H1 (cell line): ENCODE measurements around the gene KIFBP. TPM values are rescaled to one million over a fixed set of nuclear protein-coding genes. Genes with fewer than 3 reads are reported as not detected.
A peak's percentile ranks its signal among the peaks of the same experiment; 100 is the strongest.

Experiments
- CTCF ChIA-PET: fragments of 300-600 bp; sonication (Branson Sonifier 250); formaldehyde crosslinking; loops from one replicate; lab custom pipeline; 2021; ENCODE audit not compliant: partially characterized antibody; lab: Charles Lee
- POLR2A ChIA-PET: fragments of 300-600 bp; sonication (Branson Sonifier 250); formaldehyde crosslinking; loops from one replicate; lab custom pipeline; 2021; ENCODE audit warnings: inconsistent platforms; ENCODE audit not compliant: partially characterized antibody; lab: Charles Lee
- DNase-seq, 2 experiments: peaks; one replicate each; pipeline versions ENCODE4 v3.0.0 to v3.0.0-alpha.2; 2010 to 2022; ENCODE audit warnings: low spot score in 2 of 2, low read depth in 1 of 2, mixed read lengths in 1 of 2
- FAIRE-seq: peaks from 2 replicates; lab custom pipeline; 2011; peaks lifted over from hg19 to GRCh38; lab: Jason Lieb, UNC
- H2AFZ ChIP-seq: 2 replicates; pipeline ENCODE4 v1.8.1; 2012; ENCODE audit warnings: low read length, inconsistent platforms
- H2AK5ac ChIP-seq: 2 replicates; pipeline ENCODE4 v1.6.1; 2013; ENCODE audit warnings: low read depth, low read length
- H2BK120ac ChIP-seq: replicated peaks from 2 replicates; pipeline ENCODE3; 2013; ENCODE audit warnings: low read depth, low read length, inconsistent platforms
- H2BK12ac ChIP-seq: 2 replicates; pipeline ENCODE4 v1.6.1; 2013; ENCODE audit warnings: low read depth, low read length
- H2BK15ac ChIP-seq: 2 replicates; pipeline ENCODE4 v1.6.1; 2013; ENCODE audit warnings: low read length
- H2BK20ac ChIP-seq: 2 replicates; pipeline ENCODE4 v1.6.1; 2013; ENCODE audit warnings: low read length
- H2BK5ac ChIP-seq: 2 replicates; pipeline ENCODE4 v1.6.1; 2013; ENCODE audit warnings: low read depth, low read length
- H3K14ac ChIP-seq: 2 replicates; pipeline ENCODE4 v1.6.1; 2013; ENCODE audit warnings: inconsistent platforms; ENCODE audit not compliant: insufficient read length
- H3K18ac ChIP-seq: 2 replicates; pipeline ENCODE4 v1.6.1; 2013; ENCODE audit warnings: low read length; ENCODE audit errors: extremely low read depth
- H3K23ac ChIP-seq: 2 replicates; pipeline ENCODE4 v1.6.1; 2013; ENCODE audit warnings: inconsistent platforms; ENCODE audit not compliant: insufficient read length
- H3K23me2 ChIP-seq: 2 replicates; pipeline ENCODE4 v1.6.1; 2013; ENCODE audit warnings: low read depth, low read length
- H3K27ac ChIP-seq: 2 replicates; pipeline ENCODE4 v1.6.1; 2011; ENCODE audit warnings: low read depth, low read length, inconsistent platforms
- H3K27me3 ChIP-seq, 4 experiments: replicated peaks in 1 of 4; 1 replicate in 1 of 4; 2 replicates in 3 of 4; pipeline versions ENCODE4 v1.6.1 to v1.8.1; 2011 to 2013; ENCODE audit warnings: low read length in 3 of 4, mild to moderate bottlenecking in 3 of 4, inconsistent platforms in 2 of 4, mixed read lengths in 2 of 4, moderate library complexity in 1 of 4; ENCODE audit not compliant: control insufficient read depth in 3 of 4, insufficient read depth in 3 of 4; ENCODE audit errors: extremely low read depth in 1 of 4
- H3K36me3 ChIP-seq, 4 experiments: 2 replicates each; pipeline versions ENCODE4 v1.6.1 to v1.8.1; 2011 to 2013; ENCODE audit warnings: mild to moderate bottlenecking in 4 of 4, low read length in 3 of 4, moderate library complexity in 2 of 4, control low read depth in 1 of 4, inconsistent platforms in 1 of 4; ENCODE audit not compliant: insufficient read depth in 4 of 4, control insufficient read depth in 2 of 4
- H3K4ac ChIP-seq: replicated peaks from 2 replicates; pipeline ENCODE3; 2013; ENCODE audit warnings: low read length, low read depth, mixed read lengths, inconsistent platforms; ENCODE audit not compliant: insufficient read length
- H3K4me1 ChIP-seq, 4 experiments: replicated peaks in 1 of 4; 1 replicate in 1 of 4; 2 replicates in 3 of 4; pipeline versions ENCODE4 v1.6.1 to v1.8.1; 2011 to 2013; ENCODE audit warnings: low read length in 3 of 4, inconsistent platforms in 2 of 4, mixed read lengths in 1 of 4; ENCODE audit not compliant: insufficient read depth in 4 of 4, control insufficient read depth in 3 of 4
- H3K4me2 ChIP-seq, 2 experiments: 2 replicates each; pipeline versions ENCODE4 v1.6.1 to v1.8.1; 2011 to 2013; ENCODE audit warnings: low read depth in 2 of 2, low read length in 2 of 2, control low read depth in 1 of 2, inconsistent platforms in 1 of 2, mild to moderate bottlenecking in 1 of 2; ENCODE audit not compliant: insufficient read depth in 1 of 2
- H3K4me3 ChIP-seq, 4 experiments: fragments of 200-600, 300-600 bp in 1 of 4; sonication (generic), shearing (Covaris generic), sonication (Bioruptor Twin) in 1 of 4; 2 replicates each; pipeline versions ENCODE4 v1.5.1 to v1.8.1; 2011 to 2016; ENCODE audit warnings: low read length in 4 of 4, low read depth in 3 of 4, control low read depth in 2 of 4, inconsistent platforms in 2 of 4, mild to moderate bottlenecking in 2 of 4, mixed read lengths in 1 of 4, moderate library complexity in 1 of 4; ENCODE audit not compliant: insufficient read depth in 2 of 4; ENCODE audit errors: extremely low read depth in 1 of 4
- H3K56ac ChIP-seq: replicated peaks from 2 replicates; pipeline ENCODE3; 2013; ENCODE audit warnings: low read depth, mild to moderate bottlenecking, mixed read lengths, low read length, inconsistent platforms; ENCODE audit not compliant: insufficient read length
- H3K79me1 ChIP-seq: 2 replicates; pipeline ENCODE4 v1.6.1; 2013; ENCODE audit warnings: low read depth, low read length, control low read depth
- H3K79me2 ChIP-seq, 2 experiments: 2 replicates each; pipeline versions ENCODE4 v1.6.1 to v1.8.1; 2012 to 2013; ENCODE audit warnings: low read length in 2 of 2, mild to moderate bottlenecking in 2 of 2, inconsistent platforms in 1 of 2; ENCODE audit not compliant: insufficient read depth in 2 of 2, control insufficient read depth in 1 of 2
- H3K9ac ChIP-seq, 4 experiments: replicated peaks in 1 of 4; 1 replicate in 1 of 4; 2 replicates in 3 of 4; pipeline versions ENCODE4 v1.6.1 to v1.8.1; 2011 to 2013; ENCODE audit warnings: low read depth in 3 of 4, low read length in 3 of 4, control low read depth in 2 of 4, mild to moderate bottlenecking in 2 of 4, moderate library complexity in 2 of 4, inconsistent platforms in 1 of 4; ENCODE audit errors: extremely low read depth in 1 of 4
- H3K9me3 ChIP-seq, 2 experiments: 2 replicates each; pipeline versions ENCODE4 v1.6.1 to v1.8.1; 2012 to 2013; ENCODE audit warnings: mild to moderate bottlenecking in 2 of 2, moderate library complexity in 2 of 2, control low read depth in 1 of 2, inconsistent platforms in 1 of 2, low read depth in 1 of 2, low read length in 1 of 2, mixed read lengths in 1 of 2; ENCODE audit not compliant: insufficient read depth in 2 of 2
- H4K20me1 ChIP-seq, 2 experiments: replicated peaks in 1 of 2; 2 replicates each; pipeline versions ENCODE3 to v1.8.1; 2011 to 2013; ENCODE audit warnings: inconsistent platforms in 2 of 2, low read length in 2 of 2, mild to moderate bottlenecking in 1 of 2; ENCODE audit not compliant: insufficient read depth in 2 of 2, control insufficient read depth in 1 of 2
- H4K5ac ChIP-seq: 2 replicates; pipeline ENCODE4 v1.6.1; 2013; ENCODE audit warnings: low read length, low read depth, mixed read lengths, inconsistent platforms; ENCODE audit not compliant: insufficient read length
- H4K8ac ChIP-seq: 2 replicates; pipeline ENCODE4 v1.8.0; 2013; ENCODE audit warnings: mild to moderate bottlenecking, moderate library complexity, low read length, inconsistent platforms; ENCODE audit not compliant: insufficient read depth; ENCODE audit errors: extremely low read depth
- H4K91ac ChIP-seq: replicated peaks from 2 replicates; pipeline ENCODE3; 2013; ENCODE audit warnings: low read length, mixed read lengths, inconsistent platforms; ENCODE audit not compliant: insufficient read length
- ASH2L ChIP-seq: fragments of 200-600, 300-600 bp; sonication (generic); IDR thresholded peaks from one replicate; pipeline ENCODE4 v1.7.1; 2017; ENCODE audit warnings: low read length
- GTF2F1 ChIP-seq: IDR thresholded peaks from 2 replicates; pipeline ENCODE4 v1.6.1; 2012; ENCODE audit warnings: low read depth, low read length, improper control_type of control experiment, borderline replicate concordance
- HDAC6 ChIP-seq: IDR thresholded peaks from one replicate; pipeline ENCODE4 v1.7.1; 2012; ENCODE audit warnings: low read depth, mild to moderate bottlenecking, inconsistent platforms, low read length, moderate library complexity
- JUN ChIP-seq: IDR thresholded peaks from 2 replicates; pipeline ENCODE4 v1.6.1; 2011; ENCODE audit warnings: low read depth, mild to moderate bottlenecking, improper control_type of control experiment, low read length
- KDM1A ChIP-seq: fragments of 200-600, 300-600 bp; sonication (generic); IDR thresholded peaks from 2 replicates; pipeline ENCODE4 v1.7.1; 2016; ENCODE audit warnings: mild to moderate bottlenecking, low read length, borderline replicate concordance
- WGBS, 2 experiments: shearing (Covaris generic) in 1 of 2; methylation state at CpG; one replicate each; pipeline versions ENCODE4 v1.1.6 to v1.1.7; 2013 to 2015; ENCODE audit warnings: low lambda C conversion rate in 2 of 2, mixed read lengths in 2 of 2, inconsistent platforms in 1 of 2, low coverage in 1 of 2, missing lambda C conversion rate in 1 of 2; ENCODE audit not compliant: insufficient replicate concordance in 2 of 2, insufficient coverage in 1 of 2, insufficient read length in 1 of 2; ENCODE audit errors: extremely low coverage in 1 of 2, missing lambda C conversion rate in 1 of 2; 5-methylcytosine and 5-hydroxymethylcytosine counted together
- polyA plus RNA-seq, 7 experiments: library from polyadenylated mRNA; depleted of rRNA in 3 of 7; stranded (reverse) in 5 of 7; unstranded in 2 of 7; fragments of >200 nt in 5 of 7; fragments of 200-250 nt in 2 of 7; gene quantifications; 1 replicate in 5 of 7; 2 replicates in 1 of 7; 4 replicates in 1 of 7; pipeline versions ENCODE4 v1.2.1 to v1.2.3, GENCODE V29; 2011 to 2013; ENCODE audit warnings: missing spikeins in 2 of 7, mixed read lengths in 2 of 7
- total RNA-seq: library from RNA; stranded (reverse); fragmentation: NEBNext Ultra II Directional; extraction: Animal tissue kit (Norgen Biotek cat#: 25700); gene quantifications from 2 replicates; pipeline ENCODE4 v1.2.1, GENCODE V29; 2021

KIFBP gene
- total and polyA plus RNA-seq, 2 of the 8 experiments (the other 6 are each of a cell fraction or from before 2014, with no cell fraction given): 17.3 to 34.6 TPM

DNA sequence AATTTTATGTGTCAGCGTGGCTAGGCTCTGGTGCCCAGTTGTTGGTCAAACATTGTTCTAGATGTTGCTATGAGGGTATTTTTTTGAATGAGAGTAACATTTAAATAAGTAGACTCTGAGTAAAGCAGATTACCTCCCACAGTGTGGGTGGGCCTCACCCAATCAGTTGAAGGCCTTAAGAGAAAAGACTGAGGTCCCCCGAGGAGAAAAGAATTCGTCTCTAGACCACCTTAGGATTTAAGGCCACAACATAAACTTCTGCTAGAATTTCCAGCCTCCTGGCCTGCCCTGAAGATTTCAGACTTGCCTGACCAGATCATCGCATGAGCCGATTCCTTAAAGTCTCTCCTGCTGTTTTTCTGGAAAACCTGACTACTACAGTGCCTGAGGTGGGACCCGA is 54.2 kb downstream of the KIFBP start:
- no peak overlapping the region for H2AK5ac ChIP-seq
- H2BK15ac ChIP-seq: no peak overlapping the region
- CTCF ChIA-PET: interaction anchor here (2.2 kb wide), 1 partner anchor 50 kb away, joined by 12 read pairs; no protein-coding TSS in a partner anchor
- no peaks in the 10 kb centered on the region; the same call in 1 of the 2 replicates for H3K23me2 ChIP-seq
- no peaks in the 10 kb centered on the region for H3K79me1 ChIP-seq
- H3K18ac ChIP-seq: no peak overlapping the region
- H3K4me1 ChIP-seq: no peaks in the 10 kb centered on the region
- no peak for DNase-seq
- H3K27ac ChIP-seq: no peak overlapping the region
- POLR2A ChIA-PET: no interaction called here
- H3K36me3 ChIP-seq: no peaks in the 10 kb centered on the region
- no peak overlapping the region for H2BK120ac ChIP-seq
- no peak overlapping the region for H3K4ac ChIP-seq
- H3K27me3 ChIP-seq: no peaks in the 10 kb centered on the region
- TF ChIP-seq JUN: no peak
- 0 out of 2 replicates have a peak, but pooled peaks have one; percentile 13 for TF ChIP-seq KDM1A
- TF ChIP-seq ASH2L: no peak
- no peak for TF ChIP-seq GTF2F1
- TF ChIP-seq HDAC6: no peak
- no peak overlapping the region for H3K4me2 ChIP-seq
- H4K20me1 ChIP-seq: peaks cover 0 to 1% of the 10 kb centered on the region in 2 experiments
- WGBS, 2 experiments: 94% methylated on average over 6 of the region's 6 CpGs; no CpG with 5 or more reads in 1 of the 2 experiments
- no peaks in the 10 kb centered on the region for H3K9me3 ChIP-seq
- H3K4me3 ChIP-seq: no peak overlapping the region
- no peaks in the 10 kb centered on the region for H3K79me2 ChIP-seq
- H3K14ac ChIP-seq: no peak overlapping the region
- no peak overlapping the region for H4K5ac ChIP-seq
- no peak overlapping the region for H2BK5ac ChIP-seq
- H3K23ac ChIP-seq: no peak overlapping the region
- H2BK12ac ChIP-seq: no peak overlapping the region
- no peak for FAIRE-seq
- H3K56ac ChIP-seq: no peak overlapping the region
- no peak overlapping the region for H3K9ac ChIP-seq
- no peak overlapping the region for H2AFZ ChIP-seq
- H2BK20ac ChIP-seq: no peak overlapping the region
- no peak overlapping the region for H4K91ac ChIP-seq
- H4K8ac ChIP-seq: no peak overlapping the region
